Chondrocyte (in vitro differentiated cells): ENCODE measurements around the gene TTLL12. TPM values are rescaled to one million over a fixed set of nuclear protein-coding genes. Genes with fewer than 3 reads are reported as not detected.

Experiments used
- DNase-seq: peaks from one replicate; pipeline ENCODE4 v3.0.0; 2021; ENCODE audit warnings: mixed read lengths, low spot score
- H3K27ac Mint-ChIP-seq: one replicate; pipeline ENCODE4 v1.8.0; 2021; ENCODE audit warnings: mild to moderate bottlenecking, moderate library complexity, mixed read lengths; ENCODE audit not compliant: unreplicated experiment
- H3K27me3 Mint-ChIP-seq: 2 replicates; pipeline ENCODE4 v1.8.0; 2021; ENCODE audit warnings: low read depth, mixed read lengths
- H3K36me3 Mint-ChIP-seq: 2 replicates; pipeline ENCODE4 v1.8.0; 2021; ENCODE audit warnings: low read depth, mixed read lengths
- H3K4me1 Mint-ChIP-seq: 2 replicates; pipeline ENCODE4 v1.8.0; 2021; ENCODE audit warnings: low read depth, mild to moderate bottlenecking, mixed read lengths
- H3K4me3 Mint-ChIP-seq: one replicate; pipeline ENCODE4 v1.8.0; 2021; ENCODE audit warnings: mild to moderate bottlenecking, moderate library complexity, mixed read lengths; ENCODE audit not compliant: unreplicated experiment
- H3K9me3 Mint-ChIP-seq: 2 replicates; pipeline ENCODE4 v1.8.0; 2021; ENCODE audit warnings: low read depth, mixed read lengths
- CTCF ChIP-seq: fragments of 200-600 bp; sonication (generic); IDR thresholded peaks from 2 replicates; pipeline ENCODE4 v1.5.0; 2021; ENCODE audit warnings: antibody characterized with exemption, mild to moderate bottlenecking, moderate library complexity
- total RNA-seq: library from RNA; stranded (reverse); gene quantifications from 3 replicates; pipeline ENCODE4 v1.2.1, GENCODE V29; 2021

TTLL12 gene
- total RNA-seq, 1 donor from 2014 or later = 35.6 TPM

- H3K9me3 Mint-ChIP-seq = no peaks in the 10 kb centered on the region
- no peak overlapping the region for H3K27ac Mint-ChIP-seq
- peaks cover 25% of the 10 kb centered on the region for H3K27me3 Mint-ChIP-seq
- H3K4me1 Mint-ChIP-seq = peaks cover 6% of the 10 kb centered on the region
- H3K36me3 Mint-ChIP-seq = peaks cover 2% of the 10 kb centered on the region
- DNase-seq = no peak
- no peak overlapping the region for H3K4me3 Mint-ChIP-seq
- TF ChIP-seq CTCF = no peak
Observed at GRCh38 chr22:43232445-43232844, 45.5 kb upstream of the TTLL12 start.

- peaks cover 8% of the 10 kb centered on the region for H3K4me1 Mint-ChIP-seq
Observed at GRCh38 chr22:43231724-43232034, 44.7 kb upstream of the TTLL12 start.

GRCh38 chr22:43230971-43231723 is 44.2 kb upstream of the TTLL12 start:
- peak; percentile 97 for TF ChIP-seq CTCF
- H3K4me1 Mint-ChIP-seq = peaks cover 10% of the 10 kb centered on the region
- H3K9me3 Mint-ChIP-seq = no peaks in the 10 kb centered on the region
- H3K4me3 Mint-ChIP-seq = no peak overlapping the region
- no peak for DNase-seq
- H3K36me3 Mint-ChIP-seq = peaks cover 2% of the 10 kb centered on the region
- H3K27ac Mint-ChIP-seq = peak overlapping the region; percentile 59
- peaks cover 29% of the 10 kb centered on the region for H3K27me3 Mint-ChIP-seq

More at GRCh38 chr22:43231724-43232034, 44.7 kb upstream of the TTLL12 start:
- no peak overlapping the region for H3K4me3 Mint-ChIP-seq
- H3K9me3 Mint-ChIP-seq = no peaks in the 10 kb centered on the region
- peaks cover 27% of the 10 kb centered on the region for H3K27me3 Mint-ChIP-seq
- H3K36me3 Mint-ChIP-seq = peaks cover 2% of the 10 kb centered on the region
- no peak for DNase-seq
- H3K27ac Mint-ChIP-seq = no peak overlapping the region
- no peak for TF ChIP-seq CTCF

- no peak for TF ChIP-seq CTCF
- H3K4me1 Mint-ChIP-seq = peaks cover 13% of the 10 kb centered on the region
- DNase-seq = no peak
- H3K9me3 Mint-ChIP-seq = no peaks in the 10 kb centered on the region
- H3K4me3 Mint-ChIP-seq = no peak overlapping the region
- H3K27ac Mint-ChIP-seq = no peak overlapping the region
- peaks cover 2% of the 10 kb centered on the region for H3K36me3 Mint-ChIP-seq
- peaks cover 31% of the 10 kb centered on the region for H3K27me3 Mint-ChIP-seq
Observed at GRCh38 chr22:43230571-43230970, 43.6 kb upstream of the TTLL12 start.

- no peaks in the 10 kb centered on the region for H3K9me3 Mint-ChIP-seq
Observed at GRCh38 chr22:43228863-43229262, 41.9 kb upstream of the TTLL12 start.

More at GRCh38 chr22:43228863-43229262, 41.9 kb upstream of the TTLL12 start:
- Mint-ChIP-seq H3K4me3 (no peak overlapping the region), H3K27me3 (peaks cover 31% of the 10 kb centered on the region), H3K36me3 (peaks cover 2% of the 10 kb centered on the region), H3K4me1 (peaks cover 13% of the 10 kb centered on the region), H3K27ac (no peak overlapping the region)
- DNase-seq = no peak
- TF ChIP-seq CTCF = no peak
